Naive thymus-derived CD8-positive, alpha-beta T cell (primary cell): ENCODE data around the gene ABHD12. TPM values are rescaled to one million over a fixed set of nuclear protein-coding genes. Genes with fewer than 3 reads are reported as not detected.
A peak's percentile ranks its signal among the peaks of the same experiment; 100 is the strongest.

ENCODE experiments used
- ATAC-seq, 2 donors: fragments of 150-1000 bp; cut with Tn5 transposase in 1 of 2; sonication (Bioruptor Pico), chemical (Tn5 transposase) in 1 of 2; 1 replicate in 1 of 2; 2 replicates in 1 of 2; pipeline ENCODE4 v1.10.0; 2021; ENCODE audit warnings: mild to moderate bottlenecking in 2 of 2, moderate library complexity in 2 of 2
- POLR2A ChIA-PET: fragments of 350-600 bp; sonication (Branson Sonifier 250); formaldehyde crosslinking; loops from one replicate; lab custom pipeline; 2021; ENCODE audit warnings: antibody characterized with exemption; lab: Charles Lee
- DNase-seq, 10 donors: peaks; one replicate each; pipeline versions ENCODE4 v3.0.0 to v3.0.0-alpha.2; 2020 to 2022
- H3K27ac Mint-ChIP-seq, 10 donors: one replicate each; pipeline ENCODE4 v1.8.0; 2020 to 2022; ENCODE audit warnings: mild to moderate bottlenecking in 10 of 10, mixed read lengths in 10 of 10, moderate library complexity in 4 of 10, inconsistent platforms in 1 of 10
- H3K27me3 Mint-ChIP-seq, 5 donors: one replicate each; pipeline ENCODE4 v1.8.0; 2021 to 2022; ENCODE audit warnings: mixed read lengths in 5 of 5
- H3K36me3 Mint-ChIP-seq, 3 donors: one replicate each; pipeline ENCODE4 v1.8.0; 2020 to 2022; ENCODE audit warnings: mixed read lengths in 3 of 3, mild to moderate bottlenecking in 2 of 3, inconsistent platforms in 1 of 3
- H3K4me1 Mint-ChIP-seq, 4 donors: one replicate each; pipeline ENCODE4 v1.8.0; 2021 to 2022; ENCODE audit warnings: mixed read lengths in 4 of 4
- H3K4me3 Mint-ChIP-seq, 10 donors: one replicate each; pipeline ENCODE4 v1.8.0; 2020 to 2022; ENCODE audit warnings: mild to moderate bottlenecking in 10 of 10, mixed read lengths in 10 of 10, moderate library complexity in 6 of 10, inconsistent platforms in 1 of 10
- H3K9me3 Mint-ChIP-seq, 9 donors: one replicate each; pipeline ENCODE4 v1.8.0; 2020 to 2022; ENCODE audit warnings: mixed read lengths in 9 of 9, mild to moderate bottlenecking in 3 of 9, inconsistent platforms in 1 of 9, moderate library complexity in 1 of 9
- polyA plus RNA-seq, 3 donors: library from polyadenylated mRNA; unstranded; fragments of 300-500 nt; fragmentation: Illumina TruSeq; gene quantifications; one replicate each; pipeline ENCODE4 v1.2.3, GENCODE V29; 2021
- total RNA-seq, 8 experiments: library from RNA in 2 of 8; stranded (reverse) in 2 of 8; gene quantifications; one replicate each; pipeline ENCODE4 v1.2.3 and lab custom pipeline; 2021 to 2026

ABHD12 gene
- total and polyA plus RNA-seq, 5 experiments from 2014 or later, result 20.8 to 28.9 (median 24.6) TPM

- Mint-ChIP-seq H3K9me3 (no peaks in the 10 kb centered on the region), H3K36me3 (peaks cover 0 to 32% (median 5%) of the 10 kb centered on the region in 3 donors), H3K4me3 (no peak overlapping the region), H3K27me3 (no peaks in the 10 kb centered on the region), H3K4me1 (peaks cover 0 to 22% (median under 1%) of the 10 kb centered on the region in 4 donors), H3K27ac (peak overlapping the region in 4 of 10 donors; percentile 11 to 71 (median 48))
- DNase-seq (no peak), ATAC-seq (no peak)
- POLR2A ChIA-PET, result interaction anchor here (1.1 kb wide), 1 partner anchor 100 kb away, joined by 3 read pairs; no protein-coding TSS in a partner anchor
Observed at GRCh38 chr20:25295386-25296093, 95.1 kb downstream of the ABHD12 start.

- DNase-seq (peak; percentile 50 to 80 (median 62)), ATAC-seq (peak; percentile 91)
- Mint-ChIP-seq H3K9me3 (no peaks in the 10 kb centered on the region), H3K4me1 (peaks cover 0 to 19% (median under 1%) of the 10 kb centered on the region in 4 donors), H3K4me3 (no peak overlapping the region), H3K27ac (peak overlapping the region in 7 of 10 donors; percentile 10 to 75 (median 32)), H3K36me3 (peaks cover 0 to 39% (median 5%) of the 10 kb centered on the region in 3 donors), H3K27me3 (no peaks in the 10 kb centered on the region)
- POLR2A ChIA-PET, result interaction anchor here (0.6 to 1.1 kb wide), 2 partner anchors 100 kb away, joined by 3 read pairs; no protein-coding TSS in a partner anchor
Observed at GRCh38 chr20:25294459-25295385, 95.9 kb downstream of the ABHD12 start.

- peaks cover 0 to 18% (median under 1%) of the 10 kb centered on the region in 4 donors for H3K4me1 Mint-ChIP-seq
- DNase-seq (no peak), ATAC-seq (no peak)
- POLR2A ChIA-PET, result interaction anchor here (0.6 kb wide), 1 partner anchor 99 kb away, joined by 3 read pairs; no protein-coding TSS in a partner anchor
- peaks cover 0 to 41% (median 2%) of the 10 kb centered on the region in 3 donors for H3K36me3 Mint-ChIP-seq
- no peaks in the 10 kb centered on the region for H3K9me3 Mint-ChIP-seq
- H3K4me3 Mint-ChIP-seq, result no peak overlapping the region
- peak overlapping the region in 7 of 10 donors; percentile 13 to 75 (median 32) for H3K27ac Mint-ChIP-seq
- H3K27me3 Mint-ChIP-seq, result no peaks in the 10 kb centered on the region
Observed at GRCh38 chr20:25293910-25294458, 96.7 kb downstream of the ABHD12 start.

GRCh38 chr20:25293507-25293906 is 97.1 kb downstream of the ABHD12 start:
- no peak for ATAC-seq
- peaks cover 0 to 41% (median 2%) of the 10 kb centered on the region in 3 donors for H3K36me3 Mint-ChIP-seq
- no peak overlapping the region for H3K4me3 Mint-ChIP-seq
- H3K4me1 Mint-ChIP-seq, result peaks cover 0 to 18% (median under 1%) of the 10 kb centered on the region in 4 donors
- H3K9me3 Mint-ChIP-seq, result no peaks in the 10 kb centered on the region
- peak overlapping the region in 7 of 10 donors; percentile 17 to 86 (median 48) for H3K27ac Mint-ChIP-seq
- DNase-seq, result no peak
- POLR2A ChIA-PET, result no interaction called here
- H3K27me3 Mint-ChIP-seq, result no peaks in the 10 kb centered on the region

- peaks cover 0 to 18% (median under 1%) of the 10 kb centered on the region in 4 donors for H3K4me1 Mint-ChIP-seq
- H3K36me3 Mint-ChIP-seq, result peaks cover 0 to 42% (median 2%) of the 10 kb centered on the region in 3 donors
- no peaks in the 10 kb centered on the region for H3K9me3 Mint-ChIP-seq
- POLR2A ChIA-PET, result no interaction called here
- ATAC-seq (no peak), DNase-seq (no peak)
- no peak overlapping the region for H3K4me3 Mint-ChIP-seq
- H3K27ac Mint-ChIP-seq, result peak overlapping the region in 1 of 10 donors; percentile 34
- no peaks in the 10 kb centered on the region for H3K27me3 Mint-ChIP-seq
Observed at GRCh38 chr20:25292176-25292891, 98.3 kb downstream of the ABHD12 start.

GRCh38 chr20:25291432-25292133 is 99.1 kb downstream of the ABHD12 start:
- DNase-seq (no peak), ATAC-seq (no peak)
- H3K4me1 Mint-ChIP-seq, result peaks cover 0 to 17% (median under 1%) of the 10 kb centered on the region in 4 donors
- no peak overlapping the region for H3K4me3 Mint-ChIP-seq
- H3K9me3 Mint-ChIP-seq, result no peaks in the 10 kb centered on the region
- H3K27me3 Mint-ChIP-seq, result no peaks in the 10 kb centered on the region
- H3K36me3 Mint-ChIP-seq, result peaks cover 0 to 46% (median 5%) of the 10 kb centered on the region in 3 donors
- POLR2A ChIA-PET, result no interaction called here
- H3K27ac Mint-ChIP-seq, result peak overlapping the region in 3 of 10 donors; percentile 59 to 67 (median 60)

GRCh38 chr20:25290646-25291431 is 99.8 kb downstream of the ABHD12 start:
- DNase-seq, result peak in 1 of 10 donors; percentile 50
- H3K27me3 Mint-ChIP-seq, result no peaks in the 10 kb centered on the region
- no peaks in the 10 kb centered on the region for H3K9me3 Mint-ChIP-seq
- H3K36me3 Mint-ChIP-seq, result peaks cover 0 to 52% (median 5%) of the 10 kb centered on the region in 3 donors
- peak overlapping the region in 1 of 10 donors; percentile 72 for H3K27ac Mint-ChIP-seq
- peaks cover 0 to 10% (median under 1%) of the 10 kb centered on the region in 4 donors for H3K4me1 Mint-ChIP-seq
- ATAC-seq, result no peak
- POLR2A ChIA-PET, result no interaction called here
- H3K4me3 Mint-ChIP-seq, result no peak overlapping the region

GRCh38 chr20:25289886-25290597 is 100.6 kb downstream of the ABHD12 start:
- ATAC-seq (no peak), DNase-seq (peak in 1 of 10 donors; percentile 11)
- H3K36me3 Mint-ChIP-seq, result peaks cover 0 to 60% (median 5%) of the 10 kb centered on the region in 3 donors
- POLR2A ChIA-PET, result no interaction called here
- no peaks in the 10 kb centered on the region for H3K9me3 Mint-ChIP-seq
- no peak overlapping the region for H3K4me3 Mint-ChIP-seq
- no peaks in the 10 kb centered on the region for H3K27me3 Mint-ChIP-seq
- H3K4me1 Mint-ChIP-seq, result peaks cover 0 to 10% (median 3%) of the 10 kb centered on the region in 4 donors
- H3K27ac Mint-ChIP-seq, result peak overlapping the region in 4 of 10 donors; percentile 51 to 72 (median 59)

- Mint-ChIP-seq H3K27ac (peak overlapping the region in 2 of 10 donors; percentile 41 to 59), H3K27me3 (no peaks in the 10 kb centered on the region), H3K4me3 (no peak overlapping the region), H3K4me1 (peaks cover 0 to 6% (median 2%) of the 10 kb centered on the region in 4 donors), H3K9me3 (no peaks in the 10 kb centered on the region), H3K36me3 (peaks cover 0 to 71% (median 9%) of the 10 kb centered on the region in 3 donors)
- ATAC-seq (no peak), DNase-seq (peak in 1 of 10 donors; percentile 23)
- POLR2A ChIA-PET, result interaction anchor here (0.6 to 1.1 kb wide), 2 partner anchors 23 to 28 kb away, joined by 3 to 5 read pairs; no protein-coding TSS in a partner anchor
Observed at GRCh38 chr20:25288291-25289181, 102.1 kb downstream of the ABHD12 start.
